ENCODE measurements around the gene SLC16A3.

GRCh38 chr17:82277851-82278250, 49.0 kb downstream of the SLC16A3 start:
- TF ChIP-seq TAF1 (conservative IDR thresholded peaks at IDR 0.05) (no peak), CTCF (IDR thresholded peaks at IDR 0.05; ENCODE audit: low read depth, low read length, missing input control) (no peak), REST (IDR thresholded peaks at IDR 0.05) (no peak), RAD21 (IDR thresholded peaks at IDR 0.05) (no peak), YY1 (IDR thresholded peaks at IDR 0.05) (no peak)
